ENCODE measurements around the gene GALNT17.

The GALNT17 gene

GRCh38 chr7:71345117-71345884, 213.4 kb downstream of the GALNT17 start:
- Mint-ChIP-seq H3K4me1 (ENCODE audit: low read depth) (no peaks in the 10 kb centered on the region), H3K27ac (no peak overlapping the region)

GRCh38 chr7:71348821-71349681, 217.1 kb downstream of the GALNT17 start:
- H3K27me3 Mint-ChIP-seq = no peaks in the 10 kb centered on the region
- no peak overlapping the region for H3K27ac Mint-ChIP-seq
- H3K9me3 Mint-ChIP-seq (ENCODE audit: low read depth) = peaks cover 20% of the 10 kb centered on the region
- H3K36me3 Mint-ChIP-seq = no peaks in the 10 kb centered on the region
- no peak overlapping the region for H3K4me3 Mint-ChIP-seq
- no peaks in the 10 kb centered on the region for H3K4me1 Mint-ChIP-seq (ENCODE audit: low read depth)

More at GRCh38 chr7:71345117-71345884, 213.4 kb downstream of the GALNT17 start:
- no peaks in the 10 kb centered on the region for H3K27me3 Mint-ChIP-seq
- no peaks in the 10 kb centered on the region for H3K36me3 Mint-ChIP-seq
- peaks cover 23% of the 10 kb centered on the region for H3K9me3 Mint-ChIP-seq (ENCODE audit: low read depth)
- H3K4me3 Mint-ChIP-seq = no peak overlapping the region

- no peaks in the 10 kb centered on the region for H3K4me1 Mint-ChIP-seq (ENCODE audit: low read depth)
- no peak overlapping the region for H3K4me3 Mint-ChIP-seq
- no peaks in the 10 kb centered on the region for H3K27me3 Mint-ChIP-seq
- no peaks in the 10 kb centered on the region for H3K36me3 Mint-ChIP-seq
- no peak overlapping the region for H3K27ac Mint-ChIP-seq
- H3K9me3 Mint-ChIP-seq (ENCODE audit: low read depth) = peaks cover 13% of the 10 kb centered on the region
Measured at GRCh38 chr7:71349682-71350481, 217.9 kb downstream of the GALNT17 start.

- H3K4me3 Mint-ChIP-seq = no peak overlapping the region
- no peaks in the 10 kb centered on the region for H3K36me3 Mint-ChIP-seq
- no peaks in the 10 kb centered on the region for H3K27me3 Mint-ChIP-seq
- H3K9me3 Mint-ChIP-seq (ENCODE audit: low read depth) = peaks cover 13% of the 10 kb centered on the region
- H3K27ac Mint-ChIP-seq = no peak overlapping the region
- H3K4me1 Mint-ChIP-seq (ENCODE audit: low read depth) = no peaks in the 10 kb centered on the region
Measured at GRCh38 chr7:71350680-71351079, 218.7 kb downstream of the GALNT17 start.

- H3K4me3 Mint-ChIP-seq = no peak overlapping the region
- no peak overlapping the region for H3K27ac Mint-ChIP-seq
- H3K27me3 Mint-ChIP-seq = no peaks in the 10 kb centered on the region
- H3K4me1 Mint-ChIP-seq (ENCODE audit: low read depth) = no peaks in the 10 kb centered on the region
- peaks cover 2% of the 10 kb centered on the region for H3K36me3 Mint-ChIP-seq
- peaks cover 13% of the 10 kb centered on the region for H3K9me3 Mint-ChIP-seq (ENCODE audit: low read depth)
Measured at GRCh38 chr7:71354716-71355115, 222.8 kb downstream of the GALNT17 start.

GRCh38 chr7:71361451-71362032, 229.6 kb downstream of the GALNT17 start:
- Mint-ChIP-seq H3K4me1 (ENCODE audit: low read depth) (no peaks in the 10 kb centered on the region), H3K4me3 (no peak overlapping the region), H3K27ac (no peak overlapping the region), H3K36me3 (peaks cover 2% of the 10 kb centered on the region), H3K9me3 (ENCODE audit: low read depth) (peaks cover 9% of the 10 kb centered on the region), H3K27me3 (no peaks in the 10 kb centered on the region)

GRCh38 chr7:71362240-71362639, 230.3 kb downstream of the GALNT17 start:
- Mint-ChIP-seq H3K9me3 (ENCODE audit: low read depth) (peaks cover 9% of the 10 kb centered on the region), H3K4me3 (no peak overlapping the region), H3K4me1 (ENCODE audit: low read depth) (no peaks in the 10 kb centered on the region), H3K36me3 (peaks cover 2% of the 10 kb centered on the region), H3K27ac (no peak overlapping the region), H3K27me3 (no peaks in the 10 kb centered on the region)

GRCh38 chr7:71363223-71363622, 231.3 kb downstream of the GALNT17 start:
- Mint-ChIP-seq H3K9me3 (ENCODE audit: low read depth) (peaks cover 9% of the 10 kb centered on the region), H3K27me3 (no peaks in the 10 kb centered on the region), H3K4me1 (ENCODE audit: low read depth) (no peaks in the 10 kb centered on the region), H3K36me3 (peaks cover 2% of the 10 kb centered on the region), H3K4me3 (no peak overlapping the region), H3K27ac (no peak overlapping the region)

GRCh38 chr7:71363627-71364026, 231.7 kb downstream of the GALNT17 start:
- Mint-ChIP-seq H3K27ac (no peak overlapping the region), H3K9me3 (ENCODE audit: low read depth) (peaks cover 9% of the 10 kb centered on the region), H3K27me3 (no peaks in the 10 kb centered on the region)

GRCh38 chr7:71364551-71364950, 232.6 kb downstream of the GALNT17 start:
- Mint-ChIP-seq H3K4me1 (ENCODE audit: low read depth) (no peaks in the 10 kb centered on the region), H3K27ac (no peak overlapping the region), H3K27me3 (no peaks in the 10 kb centered on the region), H3K9me3 (ENCODE audit: low read depth) (peaks cover 9% of the 10 kb centered on the region), H3K36me3 (no peaks in the 10 kb centered on the region), H3K4me3 (no peak overlapping the region)

More at GRCh38 chr7:71363627-71364026, 231.7 kb downstream of the GALNT17 start:
- Mint-ChIP-seq H3K4me1 (ENCODE audit: low read depth) (no peaks in the 10 kb centered on the region), H3K36me3 (peaks cover 2% of the 10 kb centered on the region), H3K4me3 (no peak overlapping the region)

- no peaks in the 10 kb centered on the region for H3K4me1 Mint-ChIP-seq (ENCODE audit: low read depth)
- H3K4me3 Mint-ChIP-seq = no peak overlapping the region
- H3K9me3 Mint-ChIP-seq (ENCODE audit: low read depth) = peaks cover 9% of the 10 kb centered on the region
- no peaks in the 10 kb centered on the region for H3K27me3 Mint-ChIP-seq
- H3K36me3 Mint-ChIP-seq = peaks cover 2% of the 10 kb centered on the region
- no peak overlapping the region for H3K27ac Mint-ChIP-seq
Measured at GRCh38 chr7:71372991-71373390, 241.0 kb downstream of the GALNT17 start.

- Mint-ChIP-seq H3K4me1 (ENCODE audit: low read depth) (no peaks in the 10 kb centered on the region), H3K9me3 (ENCODE audit: low read depth) (peaks cover 27% of the 10 kb centered on the region)
Measured at GRCh38 chr7:71377062-71377461, 245.1 kb downstream of the GALNT17 start.

GRCh38 chr7:71377469-71377868, 245.5 kb downstream of the GALNT17 start:
- Mint-ChIP-seq H3K36me3 (peaks cover 4% of the 10 kb centered on the region), H3K9me3 (ENCODE audit: low read depth) (peaks cover 27% of the 10 kb centered on the region), H3K27me3 (no peaks in the 10 kb centered on the region), H3K27ac (no peak overlapping the region), H3K4me1 (ENCODE audit: low read depth) (no peaks in the 10 kb centered on the region), H3K4me3 (no peak overlapping the region)

More at GRCh38 chr7:71377062-71377461, 245.1 kb downstream of the GALNT17 start:
- H3K27me3 Mint-ChIP-seq = no peaks in the 10 kb centered on the region
- H3K27ac Mint-ChIP-seq = no peak overlapping the region
- no peak overlapping the region for H3K4me3 Mint-ChIP-seq
- peaks cover 4% of the 10 kb centered on the region for H3K36me3 Mint-ChIP-seq

- H3K36me3 Mint-ChIP-seq = peaks cover 2% of the 10 kb centered on the region
- no peaks in the 10 kb centered on the region for H3K27me3 Mint-ChIP-seq
- H3K9me3 Mint-ChIP-seq (ENCODE audit: low read depth) = peaks cover 21% of the 10 kb centered on the region
- H3K4me3 Mint-ChIP-seq = no peak overlapping the region
- H3K4me1 Mint-ChIP-seq (ENCODE audit: low read depth) = no peaks in the 10 kb centered on the region
- no peak overlapping the region for H3K27ac Mint-ChIP-seq
Measured at GRCh38 chr7:71384094-71384493, 252.2 kb downstream of the GALNT17 start.

Data from activated naive CD8-positive, alpha-beta T cell (primary cell).